GM18870 (cell line): ENCODE results near the gene MAP1LC3B.

Source experiments
- ATAC-seq: cut with Tn5 transposase; IDR thresholded peaks from one replicate; pipeline ENCODE4 v1.9.1; 2021; ENCODE audit warnings: moderate library complexity; ENCODE audit not compliant: unreplicated experiment

Gene MAP1LC3B

GRCh38 chr16:87407511-87408112 lies 15.5 kb downstream of the MAP1LC3B start:
- no peak for ATAC-seq

DNA sequence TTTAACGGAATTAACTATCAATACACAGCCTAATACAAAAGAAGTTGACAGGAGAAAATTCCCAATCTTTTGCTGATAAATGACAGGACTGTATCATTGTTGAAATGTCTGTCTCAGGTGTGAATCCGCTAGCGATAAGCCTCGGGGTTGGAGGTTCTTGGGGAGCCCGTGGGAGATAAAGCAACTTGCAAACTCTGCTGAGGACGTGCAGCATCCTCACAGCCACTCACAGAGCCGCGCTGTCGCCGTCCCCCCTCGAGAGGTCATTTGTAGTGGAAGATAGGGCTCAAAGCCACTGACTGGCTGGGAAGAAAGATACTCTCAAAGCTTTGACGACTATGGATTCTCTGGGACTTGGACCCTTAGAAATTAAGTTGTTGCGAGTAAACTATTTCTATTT lies 17.0 kb downstream of the MAP1LC3B start:
- ATAC-seq = no peak

GRCh38 chr16:87409781-87410180 lies 17.6 kb downstream of the MAP1LC3B start:
- ATAC-seq = no peak

GRCh38 chr16:87410530-87410929 lies 18.4 kb downstream of the MAP1LC3B start:
- no peak for ATAC-seq

DNA sequence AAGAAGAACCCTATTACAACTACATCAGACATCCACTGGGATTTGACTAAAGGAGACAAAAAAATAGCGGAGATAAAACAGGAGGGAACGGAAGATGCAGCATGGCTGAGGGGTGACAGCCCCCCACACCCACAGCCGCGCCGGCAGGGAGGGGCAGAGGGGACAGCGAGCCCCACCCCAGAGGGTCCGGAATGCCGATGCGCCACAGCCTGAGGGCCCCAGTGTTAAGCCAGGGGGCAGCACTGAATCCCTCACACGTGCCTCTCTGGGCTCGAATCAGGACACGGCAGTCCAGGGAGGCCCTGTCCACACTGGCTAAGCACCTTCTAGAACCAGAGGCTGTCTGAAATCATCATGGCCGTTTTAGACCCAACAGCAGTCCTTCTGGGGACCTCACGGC lies 18.8 kb downstream of the MAP1LC3B start:
- no peak for ATAC-seq

DNA sequence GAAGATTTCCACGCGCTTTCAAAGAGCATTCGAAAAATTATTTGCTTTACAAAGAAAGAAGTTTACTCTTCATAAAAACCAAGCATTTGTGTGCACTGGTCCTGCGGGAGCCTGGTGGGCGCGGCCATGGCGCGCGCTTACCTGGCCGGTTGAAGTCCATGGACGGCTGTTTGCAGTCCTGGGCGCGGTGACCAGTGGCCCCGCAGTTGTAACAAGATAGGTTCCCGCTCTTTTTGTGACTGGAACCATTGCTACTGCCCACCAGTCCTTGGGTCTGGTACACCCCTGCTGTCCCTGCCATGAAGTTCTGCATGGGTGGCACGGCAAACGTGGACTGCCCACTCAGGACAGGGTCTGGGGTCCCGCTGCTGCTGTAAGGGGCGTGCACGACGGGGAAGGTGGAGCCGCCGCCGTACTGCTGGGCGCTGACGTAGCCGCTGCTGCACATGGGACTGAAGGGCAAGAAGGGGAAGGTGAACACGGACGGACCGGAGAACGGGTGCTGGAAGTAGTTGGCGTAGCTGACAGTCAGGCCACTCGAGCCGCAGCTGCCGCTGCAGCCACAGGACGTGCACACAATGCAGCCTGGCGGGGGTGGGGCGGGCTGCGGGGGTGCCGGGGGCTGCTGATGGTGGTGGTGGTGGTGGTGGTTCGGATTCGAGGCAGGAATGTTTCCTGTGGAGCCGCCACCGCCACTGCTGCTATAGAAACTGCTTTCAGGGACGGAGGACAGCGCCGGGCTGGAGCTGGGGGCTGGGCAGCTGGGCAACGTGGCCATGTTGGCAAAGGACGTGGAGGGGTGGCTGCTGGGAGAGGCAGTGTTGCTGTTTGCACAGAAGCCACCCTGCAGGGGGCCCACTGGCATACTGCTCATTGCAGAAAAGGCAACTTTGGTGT lies 19.5 kb downstream of the MAP1LC3B start:
- ATAC-seq = no peak

DNA sequence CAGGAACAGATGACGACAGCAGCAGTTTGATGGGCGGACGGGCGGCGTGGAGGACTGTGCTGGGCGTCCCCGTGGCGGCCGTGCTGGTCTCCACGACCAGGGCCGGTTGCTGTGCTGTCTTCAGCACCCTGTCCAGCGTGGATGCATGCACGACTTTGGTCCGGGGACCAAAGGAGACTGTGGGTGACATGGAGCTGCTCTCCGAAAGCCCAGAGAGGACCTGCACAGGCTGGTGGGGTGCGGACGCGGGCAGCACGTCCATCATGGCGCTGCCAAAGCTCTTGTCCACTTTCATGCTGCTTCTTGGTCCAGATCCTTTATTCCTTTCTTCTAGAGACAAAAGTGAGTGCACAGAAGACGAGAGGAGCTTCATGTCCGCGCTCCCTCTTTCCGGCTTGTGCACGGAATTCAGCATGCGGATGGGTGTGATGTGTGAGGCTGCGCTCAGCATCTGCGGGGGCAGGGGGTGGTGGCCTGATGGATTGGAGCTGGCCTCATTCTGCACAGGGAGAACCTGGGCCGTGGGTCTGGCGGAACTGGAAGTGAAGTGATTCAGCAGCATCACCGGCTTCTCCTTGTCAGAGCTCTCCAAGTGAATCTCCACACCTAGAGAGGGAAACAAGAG lies 20.3 kb downstream of the MAP1LC3B start:
- ATAC-seq = no peak

DNA sequence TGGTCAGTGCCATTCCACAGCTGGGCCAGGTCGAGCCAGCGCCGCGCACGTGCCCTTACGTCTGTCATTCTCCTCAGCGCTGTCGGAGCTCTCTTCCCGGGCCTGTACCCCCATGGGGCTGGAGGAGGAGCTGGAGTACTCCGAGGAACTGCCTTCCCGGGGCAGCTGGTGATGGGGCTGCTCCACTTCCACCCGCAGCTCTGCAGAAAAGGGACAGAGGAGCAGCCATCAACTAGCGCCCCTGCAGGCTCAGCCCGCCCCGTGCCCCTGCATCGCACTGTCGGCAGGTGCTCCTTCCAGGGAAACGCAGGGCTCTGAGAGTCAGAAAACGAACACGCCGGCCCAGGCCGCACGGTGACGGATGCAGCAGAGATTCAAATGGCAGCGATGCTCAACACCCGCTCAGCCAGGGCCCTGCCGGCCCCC lies 20.9 kb downstream of the MAP1LC3B start:
- no peak for ATAC-seq

DNA sequence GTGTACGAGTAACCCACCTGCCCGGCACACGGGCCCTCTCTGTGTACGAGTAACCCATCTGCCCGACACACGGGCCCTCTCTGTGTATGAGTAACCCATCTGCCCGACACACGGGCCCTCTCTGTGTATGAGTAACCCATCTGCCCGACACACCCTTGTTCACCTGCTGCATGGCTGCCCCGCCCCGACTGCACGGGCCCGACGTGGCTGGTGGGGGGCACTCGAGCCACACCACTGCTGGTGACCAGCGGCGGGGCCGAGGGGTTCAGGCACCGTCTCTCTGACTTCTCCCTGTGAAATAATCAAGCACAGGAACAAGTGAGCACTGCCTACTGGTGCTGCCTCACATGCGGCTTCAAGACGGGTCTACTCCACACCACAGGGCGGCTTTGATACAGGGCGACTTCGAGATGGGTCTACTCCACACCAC lies 22.1 kb downstream of the MAP1LC3B start:
- ATAC-seq = no peak

DNA sequence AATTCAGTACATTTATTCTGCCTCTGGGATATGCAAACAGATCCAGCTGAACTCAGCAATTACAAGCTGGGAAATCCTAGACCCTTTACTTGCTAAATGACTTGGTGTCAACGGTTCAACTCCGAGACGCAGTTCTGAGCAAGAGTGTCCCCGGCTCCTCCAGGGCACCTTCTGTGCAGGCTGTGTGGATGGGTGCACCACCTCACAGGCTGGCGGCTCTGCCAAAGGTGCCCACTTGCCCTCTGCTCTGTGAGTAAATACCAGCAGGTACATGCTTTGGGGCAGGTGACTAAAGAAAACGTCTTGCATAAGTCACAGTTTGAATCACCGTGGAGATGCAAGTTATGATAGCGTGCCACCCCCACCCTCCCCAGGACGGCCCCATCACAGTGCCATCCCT lies 23.3 kb downstream of the MAP1LC3B start:
- no peak for ATAC-seq

- no peak for ATAC-seq
These were observed 24.8 kb downstream of the MAP1LC3B start for GRCh38 chr16:87416826-87417527.

DNA sequence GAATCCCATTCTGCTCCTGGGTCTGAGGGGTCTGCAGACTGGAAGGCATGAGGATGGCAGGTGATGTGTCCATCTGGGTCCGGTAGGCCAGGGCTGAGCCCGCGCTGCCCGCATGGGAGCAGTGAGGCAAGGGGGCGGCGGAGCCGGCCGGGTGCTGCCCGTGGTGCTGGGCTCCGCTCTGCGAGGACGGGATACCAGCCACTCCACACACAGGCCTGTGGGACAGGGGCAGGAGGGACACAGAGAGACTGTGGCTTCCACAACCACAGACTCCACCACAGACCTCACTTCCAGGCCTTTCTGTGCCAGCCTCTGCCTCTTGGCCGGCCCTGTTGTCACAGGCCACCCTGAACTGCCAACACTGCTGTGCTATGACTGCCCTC lies 25.4 kb downstream of the MAP1LC3B start:
- no peak for ATAC-seq

DNA sequence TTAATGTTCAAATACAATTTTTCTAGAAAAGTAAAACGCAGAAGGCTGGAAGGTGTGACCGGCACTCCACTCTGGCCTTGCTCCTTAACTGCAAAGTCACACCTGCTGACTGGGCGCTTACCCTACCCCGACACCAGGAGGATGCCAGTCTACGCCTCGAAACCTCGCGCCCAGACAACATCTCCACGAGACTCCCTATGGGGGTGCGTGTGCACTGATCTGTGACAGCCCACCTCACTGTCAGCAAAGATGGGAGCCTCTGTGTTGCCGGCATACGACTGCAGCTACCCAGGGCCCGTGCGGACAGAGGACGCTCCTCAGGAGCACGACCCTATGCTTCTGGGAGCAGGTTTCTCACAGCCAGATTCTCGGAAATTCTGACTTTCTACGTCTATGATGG lies 26.1 kb downstream of the MAP1LC3B start:
- ATAC-seq = no peak

DNA sequence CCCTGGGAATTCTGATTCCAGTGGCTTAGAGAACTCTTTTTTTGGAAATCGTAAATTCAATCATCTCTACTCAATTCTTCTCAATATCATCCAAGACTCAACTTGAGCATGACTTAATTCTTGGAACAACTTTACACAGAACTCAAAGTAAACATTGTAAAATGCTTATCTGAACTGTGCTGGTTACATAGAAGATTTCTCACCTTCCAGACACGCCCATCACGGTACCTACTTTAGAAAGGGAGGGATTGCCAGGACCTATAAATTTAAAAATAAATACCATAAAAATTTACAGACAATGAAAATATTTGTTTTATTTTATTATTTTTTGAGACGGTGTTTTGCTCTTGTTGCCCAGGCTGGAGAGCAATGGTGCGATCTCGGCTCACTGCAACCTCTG lies 26.5 kb downstream of the MAP1LC3B start:
- ATAC-seq = no peak

DNA sequence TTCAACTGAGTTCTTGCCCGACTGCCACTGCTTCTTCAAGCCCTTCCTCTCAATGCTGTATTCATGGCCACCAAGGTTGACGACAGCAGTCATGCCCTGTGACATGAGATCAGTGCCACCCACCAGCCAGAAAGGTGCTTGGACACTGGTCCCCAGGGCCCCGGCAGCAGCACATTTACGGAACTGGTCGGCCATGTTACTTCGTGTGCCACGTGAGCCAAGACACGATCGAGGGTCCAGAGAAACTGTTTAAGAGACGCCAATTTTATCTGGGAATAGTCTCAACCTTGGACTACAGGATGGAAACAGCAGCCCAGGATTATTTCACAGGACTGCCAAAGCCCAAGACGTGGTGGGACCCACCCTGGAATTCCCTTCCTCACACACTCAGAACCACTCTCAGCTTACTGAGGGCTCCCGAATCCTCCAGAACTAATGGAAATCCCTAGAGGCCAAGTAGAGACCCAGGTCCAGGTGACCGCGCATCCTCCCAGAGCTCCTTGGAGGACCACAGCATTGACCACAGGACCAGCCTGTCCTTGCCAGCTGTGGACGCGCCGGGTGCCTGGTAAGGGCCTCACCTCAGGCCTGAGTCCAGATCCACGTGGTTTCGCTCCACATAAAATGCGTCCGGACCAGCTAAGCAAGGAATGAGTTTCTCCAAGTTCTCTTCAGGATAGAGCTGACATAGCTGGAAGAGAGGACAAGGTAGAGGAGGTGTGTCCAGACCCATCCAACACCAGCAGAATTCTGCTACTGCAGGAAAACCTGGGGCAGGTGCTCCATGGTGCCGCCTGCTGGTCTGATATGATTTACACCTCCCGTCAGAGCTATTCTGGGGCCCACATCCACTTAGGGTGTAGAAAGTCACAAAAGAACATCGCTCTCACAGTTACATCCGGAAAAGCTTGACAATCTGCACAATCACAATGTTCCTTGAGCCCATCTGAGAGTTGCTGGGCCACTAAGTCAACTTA lies 28.2 kb downstream of the MAP1LC3B start:
- no peak for ATAC-seq

GRCh38 chr16:87421003-87421912 lies 29.1 kb downstream of the MAP1LC3B start:
- no peak for ATAC-seq

DNA sequence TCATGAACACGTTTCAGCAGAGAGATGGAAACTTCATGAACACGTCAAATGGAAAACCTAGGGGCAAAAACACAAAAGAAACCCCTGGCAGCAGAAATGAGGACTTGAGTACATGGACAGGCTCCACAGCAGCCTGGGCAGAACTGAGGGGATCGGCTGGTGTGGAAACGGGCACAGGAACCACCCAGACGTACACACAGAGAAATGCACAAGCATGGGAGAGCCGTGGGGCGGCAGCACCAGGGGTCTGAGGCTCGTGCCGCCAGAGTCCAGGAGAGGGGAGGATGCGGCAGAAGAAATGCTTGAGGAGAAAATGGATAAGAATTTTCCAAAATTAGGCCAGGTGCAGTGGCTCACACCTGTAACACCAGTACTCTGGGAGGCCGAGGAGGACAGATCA lies 30.0 kb downstream of the MAP1LC3B start:
- ATAC-seq = no peak

DNA sequence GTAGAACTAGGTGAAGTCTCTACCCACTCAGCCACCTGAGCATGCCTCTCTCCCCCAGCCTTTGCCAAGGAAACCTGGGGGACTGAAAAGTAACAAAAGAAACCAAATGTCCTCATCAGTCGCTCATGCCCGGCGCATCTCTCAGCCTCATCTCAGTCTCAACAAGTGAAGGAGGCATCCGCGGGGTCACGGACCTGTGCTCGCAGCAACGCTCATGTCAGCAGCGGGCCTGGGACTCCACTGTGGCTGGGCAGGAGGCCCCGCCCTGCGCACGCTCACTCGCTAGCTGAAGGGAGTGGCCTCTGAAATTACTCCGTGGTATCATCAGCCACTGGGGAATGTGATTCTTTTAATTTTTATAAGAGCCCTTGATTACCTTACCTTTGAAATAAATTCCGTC lies 31.3 kb downstream of the MAP1LC3B start:
- no peak for ATAC-seq

DNA sequence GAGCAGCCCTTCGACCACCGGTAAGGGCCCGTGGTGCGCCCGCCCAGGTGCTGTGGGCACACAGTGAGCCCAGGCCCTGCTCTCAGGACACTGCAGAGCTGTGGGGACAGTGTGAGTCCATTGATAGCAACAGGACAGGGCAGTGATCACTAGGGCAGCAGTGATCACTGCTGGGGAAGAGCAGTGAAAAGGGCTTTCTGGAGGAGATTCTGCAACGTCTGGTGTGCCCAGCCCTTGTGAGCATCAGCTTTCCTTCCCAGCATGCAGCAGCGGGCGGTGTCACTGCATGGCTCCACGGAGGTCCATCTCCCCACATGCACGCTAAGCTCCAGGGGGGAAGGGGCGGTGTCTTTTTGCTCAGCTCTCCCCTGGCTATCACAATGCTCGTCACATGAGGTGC lies 32.1 kb downstream of the MAP1LC3B start:
- no peak for ATAC-seq
